Stimulated activated CD4-positive, alpha-beta T cell treated with anti-CD3 and anti-CD28 coated beads, Interleukin-1b, Interleukin-23, amount 100 ng/mL, for 24 hours (primary cell): ENCODE results near the gene APOBEC2.

Source experiments
- DNase-seq, 4 experiments: peaks; one replicate each; pipeline ENCODE4 v3.0.0-alpha.2; 2020; ENCODE audit warnings: low read depth in 4 of 4, low spot score in 1 of 4

Gene APOBEC2

DNA sequence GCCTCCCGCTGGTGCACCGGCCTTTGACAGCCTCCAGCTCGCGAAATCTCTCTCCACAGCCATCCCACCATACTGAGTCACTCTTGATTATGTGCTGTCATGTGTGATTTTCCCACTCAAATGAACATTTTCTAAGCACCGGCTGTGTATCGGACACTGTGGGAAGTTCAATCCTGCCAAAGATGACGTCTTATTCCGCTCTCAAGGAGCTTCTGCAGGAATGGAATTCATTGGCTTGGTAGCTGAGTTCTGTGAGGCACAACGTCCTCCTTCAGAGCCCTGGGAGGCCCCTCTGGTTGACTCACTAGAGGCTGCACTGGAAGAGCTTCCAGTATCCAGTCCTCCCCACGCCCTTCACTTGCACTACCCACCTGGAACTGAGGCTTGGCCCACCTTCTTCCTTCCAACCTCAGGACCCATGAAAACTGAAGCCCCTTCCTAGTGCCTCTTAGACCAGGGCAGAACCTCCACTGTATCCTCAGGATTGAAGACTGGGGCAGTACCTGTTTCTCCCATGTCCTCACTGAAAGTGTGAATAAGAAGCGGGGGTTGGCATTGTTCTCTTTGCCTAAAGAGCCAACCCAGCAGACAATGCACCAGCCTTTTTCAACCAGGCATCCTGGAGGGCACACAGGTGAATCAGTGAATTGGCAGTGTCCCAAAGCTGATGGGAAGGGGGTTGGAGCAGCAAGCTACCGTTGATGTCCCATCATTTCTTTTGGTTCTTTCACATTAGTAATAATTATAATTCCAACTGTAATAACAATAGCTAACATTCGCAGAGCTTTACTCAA is 15.7 kb upstream of the APOBEC2 start:
- no peak for DNase-seq

DNA sequence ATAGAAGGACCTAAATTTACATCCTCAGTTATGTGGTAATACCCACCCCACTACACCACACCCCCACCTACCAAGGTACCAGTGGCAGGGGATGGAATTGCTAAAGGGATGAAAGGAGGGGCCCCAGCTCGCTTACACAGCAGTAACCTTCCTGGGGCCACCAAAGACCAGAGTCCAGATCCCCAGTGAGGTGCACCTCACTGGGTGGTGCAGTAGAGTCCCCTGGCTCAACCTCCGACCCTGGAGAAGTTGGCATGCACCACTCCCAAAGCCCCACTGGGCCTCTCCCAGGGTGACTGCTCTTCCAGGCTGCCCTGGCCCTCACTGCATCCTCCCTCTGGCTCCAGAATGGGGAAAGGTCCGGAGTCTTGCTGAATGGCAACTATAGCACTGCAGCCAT is 14.8 kb upstream of the APOBEC2 start:
- DNase-seq: no peak

DNA sequence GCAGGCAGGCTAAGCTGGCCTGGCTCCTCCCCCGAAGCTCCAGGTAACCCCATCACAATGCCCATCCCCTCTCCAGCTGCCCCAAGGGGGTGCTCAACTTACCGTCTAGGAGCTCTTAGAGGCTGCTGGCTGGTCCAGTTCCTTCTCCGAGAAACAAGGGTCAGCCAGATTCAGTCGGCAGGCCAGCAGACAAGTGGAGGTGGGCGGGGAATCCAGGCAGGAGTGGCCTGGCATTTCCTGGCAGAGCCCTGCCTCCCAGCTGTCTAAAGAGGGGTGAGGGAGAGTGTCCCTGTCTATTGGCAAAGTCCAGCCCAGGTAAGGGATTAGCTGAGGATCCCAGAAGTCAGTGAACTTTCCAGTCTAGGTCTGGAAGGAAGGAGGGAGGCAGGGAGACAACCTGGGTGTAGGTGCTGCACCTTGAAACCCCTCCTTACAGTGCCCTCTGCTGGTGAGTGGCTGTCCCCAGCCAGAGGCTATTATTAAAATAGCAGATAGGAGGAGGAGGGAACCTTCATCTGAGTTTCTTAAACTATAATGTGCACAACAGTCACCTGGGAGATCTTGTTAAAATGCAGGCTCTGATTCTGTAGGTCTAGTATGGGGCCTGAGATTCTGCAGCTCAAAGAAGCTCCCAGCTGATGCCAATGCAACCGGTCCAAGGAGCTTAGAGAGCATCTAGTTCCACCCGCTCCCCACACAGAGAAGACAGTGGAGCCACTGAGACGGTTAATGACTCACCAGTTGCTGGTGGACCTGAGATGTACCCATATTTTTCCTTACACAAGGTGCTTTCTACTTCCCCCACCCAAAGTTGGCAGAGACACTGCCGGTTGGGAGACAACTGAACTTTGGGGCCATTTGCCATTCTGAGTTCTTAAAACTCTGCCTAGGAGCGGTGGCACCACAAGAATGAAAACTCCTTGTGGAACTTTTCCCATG is 13.7 kb upstream of the APOBEC2 start, which contains the start of gene UNC5CL:
Gene UNC5CL (minus strand): TSS at position 162 of the 939 bp plus-strand sequence. CDS start 4,147 bp downstream, outside the sequence.
- DNase-seq: peak; percentile 24 to 48 (median 31)

DNA sequence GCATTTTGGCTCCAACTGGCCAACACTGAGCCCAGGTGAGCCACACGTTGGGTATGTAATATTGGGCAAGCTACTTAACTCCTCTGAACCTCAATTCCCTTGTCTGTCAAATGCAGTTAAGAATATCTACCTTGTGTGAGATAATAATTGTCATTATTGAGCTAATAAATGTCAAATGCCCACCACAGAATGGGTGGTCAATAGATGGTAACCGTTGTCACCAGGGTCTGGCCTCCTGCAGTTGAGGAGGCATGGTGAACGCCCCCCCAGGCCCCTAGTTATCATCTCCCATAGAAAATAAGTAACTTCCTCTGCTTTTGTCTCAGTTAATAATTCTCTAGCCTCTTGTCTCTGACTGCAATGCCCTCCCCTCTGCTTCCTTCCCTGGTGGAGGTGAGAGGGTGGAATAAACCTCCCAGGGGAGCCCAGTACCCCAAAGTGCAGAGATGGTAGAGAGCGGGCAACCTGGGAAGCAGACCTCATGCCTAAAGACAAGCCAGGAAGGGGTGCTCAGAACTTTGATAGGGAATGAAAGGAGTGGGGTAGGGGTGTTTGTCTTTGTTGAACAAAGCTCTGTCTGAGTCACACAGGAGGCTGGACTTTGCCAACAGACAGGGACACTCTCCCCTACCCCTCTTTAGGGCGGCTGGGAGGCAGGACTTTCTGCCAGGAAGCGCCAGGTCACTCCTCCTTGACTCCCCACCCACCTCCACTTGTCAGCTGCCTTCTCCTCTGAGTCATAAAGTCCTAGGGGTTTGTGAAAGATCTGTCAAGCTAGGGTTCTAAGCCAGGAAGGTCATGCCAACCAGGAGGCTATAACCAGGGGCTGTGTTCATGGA is 12.7 kb upstream of the APOBEC2 start:
- DNase-seq: no peak

GRCh38 chr6:41040940-41041536 is 12.0 kb upstream of the APOBEC2 start:
- no peak for DNase-seq

- no peak for DNase-seq
Measured at GRCh38 chr6:41042226-41043055, 10.6 kb upstream of the APOBEC2 start, which contains the start of gene TSPO2. TSS of gene TSPO2 (plus strand) at chr6:41042467. CDS start at chr6:41042986, 519 bp downstream.

DNA sequence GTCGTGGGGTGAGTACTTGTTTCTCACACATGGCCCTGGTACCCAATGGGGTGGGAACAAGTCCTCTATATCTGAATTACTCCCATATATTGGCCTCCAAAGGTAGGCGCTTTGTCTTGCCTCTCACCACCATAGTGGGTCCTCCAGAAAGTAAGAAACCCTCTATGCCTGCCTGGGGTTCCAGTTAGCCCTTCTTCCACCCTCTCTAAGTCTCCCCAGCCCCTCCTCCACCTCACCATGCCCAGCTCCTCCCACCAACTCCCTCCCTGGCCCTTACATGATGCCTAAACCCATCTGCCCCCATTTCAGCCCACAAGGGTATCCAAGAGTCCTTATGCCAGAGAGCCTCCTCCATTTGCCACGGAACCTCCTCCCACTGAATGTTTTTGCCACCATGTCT is 9.9 kb upstream of the APOBEC2 start:
- DNase-seq: no peak

GRCh38 chr6:41045664-41046063 is 7.3 kb upstream of the APOBEC2 start:
- DNase-seq: no peak

DNA sequence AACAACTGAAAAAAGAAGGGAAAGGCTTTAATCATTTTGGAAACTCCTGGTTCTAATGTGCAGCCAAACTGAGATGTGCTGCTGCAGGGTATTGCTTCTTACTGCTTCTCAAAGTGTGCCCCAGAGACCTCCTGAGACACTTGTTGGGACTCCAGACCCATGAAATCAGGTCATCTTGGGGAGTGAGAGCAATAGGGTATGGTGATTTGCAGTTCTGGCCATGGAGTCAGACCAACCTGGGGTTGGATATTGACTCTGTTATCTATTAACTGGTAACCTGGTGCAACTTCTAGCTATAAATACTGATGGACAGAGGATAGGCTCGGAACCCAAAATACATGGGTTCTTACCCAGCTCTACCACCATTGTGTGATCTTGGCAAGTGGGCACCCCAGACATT is 6.9 kb upstream of the APOBEC2 start:
- no peak for DNase-seq

DNA sequence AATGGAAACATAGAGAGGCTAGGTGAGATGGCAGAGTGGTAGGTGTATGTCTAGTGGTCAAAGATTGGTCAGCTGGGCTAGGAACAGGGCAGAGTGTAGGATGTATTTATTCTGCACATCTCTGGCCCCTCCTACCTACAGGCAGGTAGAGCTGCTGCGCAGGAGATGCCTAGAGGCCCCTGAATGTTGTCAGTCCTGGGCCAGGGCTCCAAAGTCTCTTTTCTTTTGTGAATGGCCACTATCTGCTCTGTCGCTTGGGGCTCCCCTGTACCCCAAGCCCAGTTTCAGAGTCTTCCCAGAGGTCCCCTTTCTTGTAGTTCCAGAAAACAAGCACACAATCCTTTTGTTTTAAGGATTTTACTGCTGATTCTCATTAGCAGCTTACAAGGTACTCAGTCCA is 5.7 kb upstream of the APOBEC2 start:
- DNase-seq: no peak

GRCh38 chr6:41047745-41048732 is 5.0 kb upstream of the APOBEC2 start:
- DNase-seq: no peak

- no peak for DNase-seq
Measured at GRCh38 chr6:41049521-41049920, 3.5 kb upstream of the APOBEC2 start.

DNA sequence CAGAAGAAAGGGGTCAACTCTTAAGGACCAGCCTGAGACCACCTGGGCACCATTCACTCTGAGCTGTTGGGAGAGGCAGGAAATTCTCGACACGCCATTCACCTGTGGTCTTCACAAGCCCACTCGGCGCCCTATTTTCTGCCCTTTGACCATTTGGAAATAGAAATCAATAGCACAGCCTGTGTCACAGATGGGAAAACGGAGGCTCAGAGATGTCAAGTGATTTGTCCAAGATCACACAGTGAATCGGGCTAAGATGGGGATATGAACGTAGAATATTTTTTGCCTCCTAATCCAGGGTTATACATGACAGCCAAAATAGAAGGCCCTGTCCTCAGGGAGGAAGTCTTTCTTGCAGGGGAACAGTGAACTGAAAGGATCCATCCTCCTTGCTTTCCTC is 3.0 kb upstream of the APOBEC2 start:
- DNase-seq: no peak

DNA sequence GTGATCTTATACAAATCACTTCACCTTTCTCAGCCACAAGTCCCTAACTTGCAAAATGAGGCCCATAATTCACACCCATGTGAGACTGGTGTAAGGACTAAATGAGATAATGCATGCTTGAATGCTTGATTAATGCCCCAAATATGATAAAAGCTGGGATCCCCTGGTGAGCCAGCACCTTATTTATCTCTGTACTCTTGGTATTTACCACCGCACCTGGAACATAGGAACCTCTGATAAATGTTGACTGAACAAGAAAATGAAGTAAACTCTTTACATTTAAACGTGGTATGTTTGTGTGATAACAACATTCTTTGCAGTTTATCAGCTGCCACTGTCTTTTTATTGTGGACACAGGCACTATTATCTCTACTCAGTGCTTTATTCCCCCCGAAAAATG is 2.5 kb upstream of the APOBEC2 start:
- DNase-seq: no peak

GRCh38 chr6:41051873-41052272 is 1.1 kb upstream of the APOBEC2 start:
- no peak for DNase-seq

- DNase-seq: no peak
Measured at GRCh38 chr6:41054511-41054910, 1.5 kb downstream of the APOBEC2 start.

GRCh38 chr6:41055149-41055548 is 2.1 kb downstream of the APOBEC2 start:
- DNase-seq: no peak

- no peak for DNase-seq
Measured at GRCh38 chr6:41056768-41057490, 3.9 kb downstream of the APOBEC2 start.
